K562 (cell line): Measurements from ENCODE around the gene CD19. TPM values are rescaled to one million over a fixed set of nuclear protein-coding genes. Genes with fewer than 3 reads are reported as not detected.

ENCODE experiments used
- DDX20 ChIP-seq: fragments of 450-650 bp; IDR thresholded peaks from 2 replicates; pipeline ENCODE4 v1.6.1; 2016; ENCODE audit warnings: missing genetic modification characterization, low read depth, mild to moderate bottlenecking, missing compliant biosample characterization, moderate library complexity
- FOXK1 ChIP-seq: sonication (generic); formaldehyde crosslinking; IDR thresholded peaks from 2 replicates; pipeline ENCODE4 v1.8.0; 2022; ENCODE audit warnings: missing genetic modification reagents, mild to moderate bottlenecking, borderline replicate concordance
- HCFC1 ChIP-seq: IDR thresholded peaks from 2 replicates; pipeline ENCODE4 v1.6.1; 2012; ENCODE audit warnings: low read depth, low read length, improper control_type of control experiment
- HDAC1 ChIP-seq, 2 experiments: fragments of 450-650 bp; IDR thresholded peaks; 2 replicates each; pipeline ENCODE4 v1.6.1; 2016 to 2017; ENCODE audit warnings: inconsistent platforms in 1 of 2, mild to moderate bottlenecking in 1 of 2, moderate library complexity in 1 of 2
- HDAC6 ChIP-seq: IDR thresholded peaks from 2 replicates; pipeline ENCODE4 v1.6.1; 2012; ENCODE audit warnings: low read depth, mild to moderate bottlenecking, control low read depth, inconsistent platforms, low read length, moderate library complexity
- NBN ChIP-seq: fragments of 450-650 bp; IDR thresholded peaks from 2 replicates; pipeline ENCODE4 v1.6.1; 2016; ENCODE audit warnings: low read depth, mild to moderate bottlenecking
- PML ChIP-seq: IDR thresholded peaks from 2 replicates; pipeline ENCODE4 v1.6.1; 2012; ENCODE audit warnings: low read length, inconsistent platforms
- ZNF232 ChIP-seq: sonication (generic); formaldehyde crosslinking; IDR thresholded peaks from 2 replicates; pipeline ENCODE4 v1.8.0; 2022; ENCODE audit warnings: mild to moderate bottlenecking, missing genetic modification reagents
- ZNF263 ChIP-seq: sonication (generic); formaldehyde crosslinking; IDR thresholded peaks from 2 replicates; pipeline ENCODE4 v1.8.0; 2022; ENCODE audit warnings: mild to moderate bottlenecking, missing genetic modification reagents, borderline replicate concordance
- ZNF79 ChIP-seq: fragments of 250-450 bp; sonication (Bioruptor Pico); IDR thresholded peaks from 2 replicates; pipeline ENCODE4 v1.4.0; 2020; ENCODE audit warnings: low read depth, mild to moderate bottlenecking, moderate library complexity
- polyA plus RNA-seq, 8 experiments: library from polyadenylated mRNA; depleted of rRNA in 4 of 8; stranded (reverse) in 5 of 8; unstranded in 3 of 8; fragments of >200 nt; fragmentation: Nextera tagmentation in 2 of 8; fragmentation: Illumina TruSeq in 1 of 8; extraction: Ambion mirVana in 2 of 8; extraction: Trizol in 1 of 8; gene quantifications; 2 replicates each; pipeline versions ENCODE4 v1.2.1 to v1.2.3, GENCODE V29; 2011 to 2014; ENCODE audit warnings: inconsistent platforms in 1 of 8, missing spikeins in 1 of 8
- total RNA-seq, 7 experiments: library from RNA; depleted of rRNA in 6 of 7; stranded (reverse); fragments of >200 nt in 6 of 7; fragmentation: Illumina TruSeq in 2 of 7; extraction: Trizol in 2 of 7; gene quantifications; 2 replicates each; pipeline versions ENCODE4 v1.2.1 to v1.2.3, GENCODE V29; 2011 to 2021; ENCODE audit warnings: low replicate concordance in 1 of 7
- TF ChIP-seq, protein P1 (sequence below), 2 experiments: fragments of 450-650 bp in 1 of 2; sonication (generic) in 1 of 2; formaldehyde crosslinking in 1 of 2; IDR thresholded peaks in 1 of 2; conservative IDR thresholded peaks in 1 of 2; 2 replicates each; pipeline versions ENCODE4 v1.6.1 to v1.8.1; 2016 to 2023; ENCODE audit warnings: mild to moderate bottlenecking in 2 of 2, moderate library complexity in 2 of 2, inconsistent platforms in 1 of 2, missing genetic modification reagents in 1 of 2
- TF ChIP-seq, protein P2 (sequence below): fragments of 450-650 bp; IDR thresholded peaks from one replicate; pipeline ENCODE4 v1.6.1; 2018; ENCODE audit warnings: mild to moderate bottlenecking, moderate library complexity; ENCODE audit not compliant: partially characterized antibody
- TF ChIP-seq, protein P3 (sequence below): sonication (generic); formaldehyde crosslinking; IDR thresholded peaks from 2 replicates; pipeline ENCODE4 v1.8.1; 2023; ENCODE audit warnings: mild to moderate bottlenecking, missing genetic modification reagents
- TF ChIP-seq, protein P4 (sequence below): sonication (generic); formaldehyde crosslinking; IDR thresholded peaks from 2 replicates; pipeline ENCODE4 v1.8.0; 2023; ENCODE audit warnings: missing genetic modification reagents, mild to moderate bottlenecking, borderline replicate concordance

CD19 gene
- total and polyA plus RNA-seq, 9 of the 15 experiments (the other 6 are each of a cell fraction or from before 2014, with no cell fraction given) = 0.27 to 3.7 (median 2.0) TPM; not detected in 1

DNA sequence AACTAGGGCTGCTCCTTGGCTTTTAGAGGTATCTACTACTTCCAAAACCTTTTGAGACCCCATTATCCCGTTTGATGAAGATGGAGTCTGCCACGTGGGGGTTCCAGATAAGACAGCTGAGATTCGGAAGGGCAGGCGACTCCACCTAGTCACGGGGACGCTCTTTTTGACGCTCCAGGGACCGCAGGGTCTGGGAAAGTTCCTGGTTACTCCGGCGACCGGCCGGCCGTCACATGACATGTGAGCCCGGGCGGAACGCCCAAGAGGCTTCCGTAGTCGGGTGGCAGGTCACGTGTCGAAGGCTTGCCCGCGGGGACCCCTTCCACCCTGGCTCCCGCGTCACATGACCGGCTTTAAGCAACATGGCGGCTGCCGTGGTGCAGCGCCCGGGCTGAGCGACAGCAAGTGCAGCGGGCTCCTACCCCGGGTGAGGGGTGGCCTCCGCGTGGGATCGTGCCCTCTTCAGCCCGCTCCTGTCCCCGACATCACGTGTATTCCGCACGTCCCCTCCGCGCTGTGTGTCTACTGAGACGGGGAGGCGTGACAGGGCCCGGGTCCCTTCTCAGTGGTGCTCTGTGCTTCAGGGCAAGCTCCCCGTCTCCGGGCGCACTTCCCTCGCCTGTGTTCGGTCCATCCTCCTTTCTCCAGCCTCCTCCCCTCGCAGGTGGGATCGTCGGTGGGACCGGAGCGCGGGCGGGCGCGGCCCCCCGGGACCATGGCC lies 42.8 kb downstream of the CD19 start, which contains the start of gene SPNS1 (continued):
- TF ChIP-seq, protein P1, sequence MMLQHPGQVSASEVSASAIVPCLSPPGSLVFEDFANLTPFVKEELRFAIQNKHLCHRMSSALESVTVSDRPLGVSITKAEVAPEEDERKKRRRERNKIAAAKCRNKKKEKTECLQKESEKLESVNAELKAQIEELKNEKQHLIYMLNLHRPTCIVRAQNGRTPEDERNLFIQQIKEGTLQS (IDR thresholded peaks at IDR 0.05) = peak; percentile 47; the same call in 1 of the 2 replicates
- TF ChIP-seq, protein P1 (CRISPR knock-in tag; conservative IDR thresholded peaks at IDR 0.05) = no peak
- TF ChIP-seq PML = 0 out of 2 replicates have a peak, but pooled peaks have one; percentile 24
- TF ChIP-seq HDAC1 (IDR thresholded peaks at IDR 0.05) = peak; percentile 60 to 99; a peak in 3 of 4 replicates
- TF ChIP-seq HCFC1 = peak; percentile 90
- TF ChIP-seq FOXK1 (CRISPR knock-in tag) = peak; percentile 60; the same call in 1 of the 2 replicates
- TF ChIP-seq, protein P2, sequence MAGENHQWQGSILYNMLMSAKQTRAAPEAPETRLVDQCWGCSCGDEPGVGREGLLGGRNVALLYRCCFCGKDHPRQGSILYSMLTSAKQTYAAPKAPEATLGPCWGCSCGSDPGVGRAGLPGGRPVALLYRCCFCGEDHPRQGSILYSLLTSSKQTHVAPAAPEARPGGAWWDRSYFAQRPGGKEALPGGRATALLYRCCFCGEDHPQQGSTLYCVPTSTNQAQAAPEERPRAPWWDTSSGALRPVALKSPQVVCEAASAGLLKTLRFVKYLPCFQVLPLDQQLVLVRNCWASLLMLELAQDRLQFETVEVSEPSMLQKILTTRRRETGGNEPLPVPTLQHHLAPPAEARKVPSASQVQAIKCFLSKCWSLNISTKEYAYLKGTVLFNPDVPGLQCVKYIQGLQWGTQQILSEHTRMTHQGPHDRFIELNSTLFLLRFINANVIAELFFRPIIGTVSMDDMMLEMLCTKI = no peak
- no peak for TF ChIP-seq ZNF232 (CRISPR knock-in tag)
- TF ChIP-seq HDAC6 = no peak
- no peak for TF ChIP-seq NBN
- TF ChIP-seq, protein P3, sequence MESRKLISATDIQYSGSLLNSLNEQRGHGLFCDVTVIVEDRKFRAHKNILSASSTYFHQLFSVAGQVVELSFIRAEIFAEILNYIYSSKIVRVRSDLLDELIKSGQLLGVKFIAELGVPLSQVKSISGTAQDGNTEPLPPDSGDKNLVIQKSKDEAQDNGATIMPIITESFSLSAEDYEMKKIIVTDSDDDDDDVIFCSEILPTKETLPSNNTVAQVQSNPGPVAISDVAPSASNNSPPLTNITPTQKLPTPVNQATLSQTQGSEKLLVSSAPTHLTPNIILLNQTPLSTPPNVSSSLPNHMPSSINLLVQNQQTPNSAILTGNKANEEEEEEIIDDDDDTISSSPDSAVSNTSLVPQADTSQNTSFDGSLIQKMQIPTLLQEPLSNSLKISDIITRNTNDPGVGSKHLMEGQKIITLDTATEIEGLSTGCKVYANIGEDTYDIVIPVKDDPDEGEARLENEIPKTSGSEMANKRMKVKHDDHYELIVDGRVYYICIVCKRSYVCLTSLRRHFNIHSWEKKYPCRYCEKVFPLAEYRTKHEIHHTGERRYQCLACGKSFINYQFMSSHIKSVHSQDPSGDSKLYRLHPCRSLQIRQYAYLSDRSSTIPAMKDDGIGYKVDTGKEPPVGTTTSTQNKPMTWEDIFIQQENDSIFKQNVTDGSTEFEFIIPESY (CRISPR knock-in tag) = 0 out of 2 replicates have a peak, but pooled peaks have one; percentile 38
- no peak for TF ChIP-seq ZNF79 (CRISPR knock-in tag)
- TF ChIP-seq, protein P4, sequence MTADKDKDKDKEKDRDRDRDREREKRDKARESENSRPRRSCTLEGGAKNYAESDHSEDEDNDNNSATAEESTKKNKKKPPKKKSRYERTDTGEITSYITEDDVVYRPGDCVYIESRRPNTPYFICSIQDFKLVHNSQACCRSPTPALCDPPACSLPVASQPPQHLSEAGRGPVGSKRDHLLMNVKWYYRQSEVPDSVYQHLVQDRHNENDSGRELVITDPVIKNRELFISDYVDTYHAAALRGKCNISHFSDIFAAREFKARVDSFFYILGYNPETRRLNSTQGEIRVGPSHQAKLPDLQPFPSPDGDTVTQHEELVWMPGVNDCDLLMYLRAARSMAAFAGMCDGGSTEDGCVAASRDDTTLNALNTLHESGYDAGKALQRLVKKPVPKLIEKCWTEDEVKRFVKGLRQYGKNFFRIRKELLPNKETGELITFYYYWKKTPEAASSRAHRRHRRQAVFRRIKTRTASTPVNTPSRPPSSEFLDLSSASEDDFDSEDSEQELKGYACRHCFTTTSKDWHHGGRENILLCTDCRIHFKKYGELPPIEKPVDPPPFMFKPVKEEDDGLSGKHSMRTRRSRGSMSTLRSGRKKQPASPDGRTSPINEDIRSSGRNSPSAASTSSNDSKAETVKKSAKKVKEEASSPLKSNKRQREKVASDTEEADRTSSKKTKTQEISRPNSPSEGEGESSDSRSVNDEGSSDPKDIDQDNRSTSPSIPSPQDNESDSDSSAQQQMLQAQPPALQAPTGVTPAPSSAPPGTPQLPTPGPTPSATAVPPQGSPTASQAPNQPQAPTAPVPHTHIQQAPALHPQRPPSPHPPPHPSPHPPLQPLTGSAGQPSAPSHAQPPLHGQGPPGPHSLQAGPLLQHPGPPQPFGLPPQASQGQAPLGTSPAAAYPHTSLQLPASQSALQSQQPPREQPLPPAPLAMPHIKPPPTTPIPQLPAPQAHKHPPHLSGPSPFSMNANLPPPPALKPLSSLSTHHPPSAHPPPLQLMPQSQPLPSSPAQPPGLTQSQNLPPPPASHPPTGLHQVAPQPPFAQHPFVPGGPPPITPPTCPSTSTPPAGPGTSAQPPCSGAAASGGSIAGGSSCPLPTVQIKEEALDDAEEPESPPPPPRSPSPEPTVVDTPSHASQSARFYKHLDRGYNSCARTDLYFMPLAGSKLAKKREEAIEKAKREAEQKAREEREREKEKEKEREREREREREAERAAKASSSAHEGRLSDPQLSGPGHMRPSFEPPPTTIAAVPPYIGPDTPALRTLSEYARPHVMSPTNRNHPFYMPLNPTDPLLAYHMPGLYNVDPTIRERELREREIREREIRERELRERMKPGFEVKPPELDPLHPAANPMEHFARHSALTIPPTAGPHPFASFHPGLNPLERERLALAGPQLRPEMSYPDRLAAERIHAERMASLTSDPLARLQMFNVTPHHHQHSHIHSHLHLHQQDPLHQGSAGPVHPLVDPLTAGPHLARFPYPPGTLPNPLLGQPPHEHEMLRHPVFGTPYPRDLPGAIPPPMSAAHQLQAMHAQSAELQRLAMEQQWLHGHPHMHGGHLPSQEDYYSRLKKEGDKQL (CRISPR knock-in tag) = no peak
- TF ChIP-seq ZNF263 (CRISPR knock-in tag) = no peak; the same call in 1 of the 2 replicates
- TF ChIP-seq DDX20 (tag) = no peak
